Prostate gland (tissue), 2 donors: ENCODE measurements around the gene SMARCA2.

ENCODE experiments used
- POLR2A ChIP-seq: fragments of 450-650 bp; IDR thresholded peaks from one replicate; pipeline ENCODE4 v1.6.1; 2016; ENCODE audit warnings: antibody characterized with exemption, mild to moderate bottlenecking
- TF ChIP-seq, protein P1 (sequence below), 4 experiments: fragments of 200-600 bp in 2 of 4; fragments of 450-650 bp in 2 of 4; sonication (generic) in 2 of 4; IDR thresholded peaks; 1 replicate in 3 of 4; 2 replicates in 1 of 4; pipeline ENCODE4 v1.5.1; 2016 to 2019; ENCODE audit warnings: antibody characterized with exemption in 4 of 4, mild to moderate bottlenecking in 2 of 4, moderate library complexity in 2 of 4

DNA sequence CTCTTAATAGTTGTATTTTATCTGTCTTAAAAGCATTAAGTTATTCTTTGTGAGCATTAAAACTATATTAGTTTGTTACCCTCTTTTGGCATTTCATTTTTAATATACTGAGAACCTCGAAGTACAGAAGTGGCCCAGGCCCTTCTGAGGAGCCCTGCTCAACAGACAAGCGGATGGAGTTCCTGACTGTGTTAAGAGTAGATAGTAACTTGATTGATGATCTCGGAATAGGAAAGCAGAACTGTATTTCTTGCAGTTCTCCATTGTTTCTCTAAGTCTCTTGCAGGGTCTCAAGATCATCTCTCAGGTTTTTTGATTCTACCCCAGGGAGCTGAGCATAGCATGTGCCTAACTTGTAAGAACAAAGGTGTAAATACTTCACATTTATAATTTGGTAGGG lies 139.6 kb downstream of the SMARCA2 start:
- TF ChIP-seq, protein P1, sequence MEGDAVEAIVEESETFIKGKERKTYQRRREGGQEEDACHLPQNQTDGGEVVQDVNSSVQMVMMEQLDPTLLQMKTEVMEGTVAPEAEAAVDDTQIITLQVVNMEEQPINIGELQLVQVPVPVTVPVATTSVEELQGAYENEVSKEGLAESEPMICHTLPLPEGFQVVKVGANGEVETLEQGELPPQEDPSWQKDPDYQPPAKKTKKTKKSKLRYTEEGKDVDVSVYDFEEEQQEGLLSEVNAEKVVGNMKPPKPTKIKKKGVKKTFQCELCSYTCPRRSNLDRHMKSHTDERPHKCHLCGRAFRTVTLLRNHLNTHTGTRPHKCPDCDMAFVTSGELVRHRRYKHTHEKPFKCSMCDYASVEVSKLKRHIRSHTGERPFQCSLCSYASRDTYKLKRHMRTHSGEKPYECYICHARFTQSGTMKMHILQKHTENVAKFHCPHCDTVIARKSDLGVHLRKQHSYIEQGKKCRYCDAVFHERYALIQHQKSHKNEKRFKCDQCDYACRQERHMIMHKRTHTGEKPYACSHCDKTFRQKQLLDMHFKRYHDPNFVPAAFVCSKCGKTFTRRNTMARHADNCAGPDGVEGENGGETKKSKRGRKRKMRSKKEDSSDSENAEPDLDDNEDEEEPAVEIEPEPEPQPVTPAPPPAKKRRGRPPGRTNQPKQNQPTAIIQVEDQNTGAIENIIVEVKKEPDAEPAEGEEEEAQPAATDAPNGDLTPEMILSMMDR (IDR thresholded peaks at IDR 0.05), result no peak
- TF ChIP-seq POLR2A, result no peak
